Sigmoid colon (tissue), 4 donors: ENCODE measurements around the gene HTT-AS.

Experiments used
- POLR2AphosphoS5 ChIP-seq, 4 donors: sonication (generic); formaldehyde crosslinking; IDR thresholded peaks; one replicate each; pipeline ENCODE4 v1.6.1; 2017; ENCODE audit warnings: antibody characterized with exemption in 4 of 4
- TF ChIP-seq, protein P1 (sequence below), 4 experiments: fragments of 450-650 bp in 3 of 4; fragments of 200-600 bp in 1 of 4; IDR thresholded peaks; one replicate each; pipeline ENCODE4 v1.5.1; 2016 to 2019; ENCODE audit warnings: antibody characterized with exemption in 4 of 4, mild to moderate bottlenecking in 3 of 4, moderate library complexity in 2 of 4

DNA sequence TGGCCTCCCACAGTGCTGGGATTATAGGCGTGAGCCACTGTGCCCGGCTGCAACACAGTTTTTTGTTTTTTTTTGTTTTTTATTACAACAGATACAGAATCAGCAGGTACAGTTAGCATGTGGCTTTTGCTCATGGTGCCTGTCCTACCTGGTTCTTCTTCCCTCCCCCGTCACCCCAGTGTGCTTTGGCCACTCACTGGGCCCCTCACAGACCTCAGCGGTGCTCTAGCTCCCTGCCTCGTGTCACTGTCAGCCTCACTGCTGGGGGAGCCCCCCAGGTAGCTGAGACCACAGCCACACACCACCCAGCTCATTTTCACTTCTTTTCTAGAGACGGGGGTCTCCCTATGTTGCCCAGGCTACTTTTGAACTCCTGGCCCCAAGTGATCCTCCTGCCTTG is 38.7 kb downstream of the HTT-AS start:
- TF ChIP-seq POLR2AphosphoS5 (IDR thresholded peaks at IDR 0.05), result no peak
- TF ChIP-seq, protein P1, sequence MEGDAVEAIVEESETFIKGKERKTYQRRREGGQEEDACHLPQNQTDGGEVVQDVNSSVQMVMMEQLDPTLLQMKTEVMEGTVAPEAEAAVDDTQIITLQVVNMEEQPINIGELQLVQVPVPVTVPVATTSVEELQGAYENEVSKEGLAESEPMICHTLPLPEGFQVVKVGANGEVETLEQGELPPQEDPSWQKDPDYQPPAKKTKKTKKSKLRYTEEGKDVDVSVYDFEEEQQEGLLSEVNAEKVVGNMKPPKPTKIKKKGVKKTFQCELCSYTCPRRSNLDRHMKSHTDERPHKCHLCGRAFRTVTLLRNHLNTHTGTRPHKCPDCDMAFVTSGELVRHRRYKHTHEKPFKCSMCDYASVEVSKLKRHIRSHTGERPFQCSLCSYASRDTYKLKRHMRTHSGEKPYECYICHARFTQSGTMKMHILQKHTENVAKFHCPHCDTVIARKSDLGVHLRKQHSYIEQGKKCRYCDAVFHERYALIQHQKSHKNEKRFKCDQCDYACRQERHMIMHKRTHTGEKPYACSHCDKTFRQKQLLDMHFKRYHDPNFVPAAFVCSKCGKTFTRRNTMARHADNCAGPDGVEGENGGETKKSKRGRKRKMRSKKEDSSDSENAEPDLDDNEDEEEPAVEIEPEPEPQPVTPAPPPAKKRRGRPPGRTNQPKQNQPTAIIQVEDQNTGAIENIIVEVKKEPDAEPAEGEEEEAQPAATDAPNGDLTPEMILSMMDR (IDR thresholded peaks at IDR 0.05), result no peak
